HCT116 (cell line): ENCODE measurements around the gene RHPN2. TPM values are rescaled to one million over a fixed set of nuclear protein-coding genes. Genes with fewer than 3 reads are reported as not detected.
"Not testable (repeated sequence)": the region's sequence is repeated elsewhere in the genome, so short reads cannot be mapped to it uniquely, and the experiment has no call there.

Experiments used
- ATAC-seq: fragments of 200-7000 bp; cut with Tn5 transposase; 2 replicates; pipeline ENCODE4 v1.9.1; 2020; ENCODE audit warnings: mild to moderate bottlenecking, moderate library complexity
- BruUV-seq: library from RNA; stranded (reverse); fragments of 400-500 nt; replicated peaks from 2 replicates; lab custom pipeline; 2021; lab: Mats Ljungman, UMichigan
- CTCF ChIA-PET: fragments of 300-600 bp; sonication (Branson Sonifier 250); formaldehyde crosslinking; loops from one replicate; lab custom pipeline; 2021; ENCODE audit warnings: antibody characterized with exemption; lab: Charles Lee
- POLR2A ChIA-PET: fragments of 300-600, 350-600 bp; sonication (Branson Sonifier 250); formaldehyde crosslinking; loops from one replicate; lab custom pipeline; 2021; ENCODE audit warnings: antibody characterized with exemption; lab: Charles Lee
- RAD21 ChIA-PET, 2 experiments: fragments of 300-600 bp; sonication (Branson Sonifier 250); formaldehyde crosslinking; loops; one replicate each; lab custom pipeline; 2023; ENCODE audit warnings: low total read pairs in 2 of 2; ENCODE audit not compliant: uncharacterized antibody in 2 of 2, unreplicated experiment in 2 of 2, low non-redundant PET in 1 of 2; lab: Charles Lee
- DNase-seq: peaks from one replicate; pipeline ENCODE4 v3.0.0-alpha.2; 2010; ENCODE audit warnings: low read depth, low spot score
- H2AFZ ChIP-seq: fragments of 200-600 bp; shearing (Covaris generic), sonication (generic); 2 replicates; pipeline ENCODE4 v1.6.1; 2017; ENCODE audit warnings: low read depth, mixed run types, mixed read lengths, antibody characterized with exemption, low read length; ENCODE audit not compliant: poor library complexity, severe bottlenecking
- H3K27ac ChIP-seq: 2 replicates; pipeline ENCODE4 v1.5.1; 2012; ENCODE audit warnings: low read depth, low read length
- H3K27me3 ChIP-seq: fragments of 200-600 bp; sonication (generic); 2 replicates; pipeline ENCODE4 v1.6.1; 2016; ENCODE audit warnings: mixed run types, low read length, mixed read lengths; ENCODE audit not compliant: insufficient read depth
- H3K36me3 ChIP-seq, 2 experiments: fragments of 200-500 bp in 1 of 2; fragments of 200-600 bp in 1 of 2; sonication (Bioruptor generic) in 1 of 2; sonication (generic) in 1 of 2; 2 replicates each; pipeline versions ENCODE4 v1.5.1 to v1.6.1; 2014 to 2016; ENCODE audit warnings: low read length in 2 of 2, inconsistent platforms in 1 of 2, mixed read lengths in 1 of 2, mixed run types in 1 of 2; ENCODE audit not compliant: insufficient read depth in 2 of 2, control insufficient read depth in 1 of 2
- H3K4me1 ChIP-seq, 2 experiments: fragments of 200-600 bp in 1 of 2; sonication (generic) in 1 of 2; 2 replicates each; pipeline versions ENCODE4 v1.5.1 to v1.6.1; 2012 to 2017; ENCODE audit warnings: low read length in 2 of 2, inconsistent platforms in 1 of 2, mild to moderate bottlenecking in 1 of 2, mixed read lengths in 1 of 2, mixed run types in 1 of 2, moderate library complexity in 1 of 2; ENCODE audit not compliant: insufficient read depth in 2 of 2, control insufficient read depth in 1 of 2
- H3K4me2 ChIP-seq: fragments of 200-600 bp; sonication (generic); 2 replicates; pipeline ENCODE4 v1.6.1; 2017; ENCODE audit warnings: mixed run types, low read length, mixed read lengths
- H3K4me3 ChIP-seq, 2 experiments: fragments of 200-600 bp in 1 of 2; sonication (generic) in 1 of 2; replicated peaks in 1 of 2; 2 replicates each; pipeline ENCODE4 v1.5.1; 2011 to 2016; ENCODE audit warnings: low read length in 2 of 2, control low read depth in 1 of 2, low read depth in 1 of 2, mild to moderate bottlenecking in 1 of 2, mixed read lengths in 1 of 2, mixed run types in 1 of 2
- H3K79me2 ChIP-seq: fragments of 200-600 bp; sonication (generic); 2 replicates; pipeline ENCODE4 v1.6.1; 2017; ENCODE audit warnings: mild to moderate bottlenecking, mixed run types, low read length, moderate library complexity, mixed read lengths; ENCODE audit not compliant: insufficient read depth
- H3K9ac ChIP-seq: fragments of 200-600 bp; sonication (generic); 2 replicates; pipeline ENCODE4 v1.6.1; 2016; ENCODE audit warnings: low read length, mixed read lengths
- H3K9me2 ChIP-seq: fragments of 200-600 bp; sonication (generic), shearing (Covaris generic); 2 replicates; pipeline ENCODE4 v1.6.1; 2017; ENCODE audit warnings: mixed run types, mild to moderate bottlenecking, moderate library complexity; ENCODE audit not compliant: insufficient read depth
- H3K9me3 ChIP-seq, 2 experiments: fragments of 200-500 bp in 1 of 2; fragments of 200-600 bp in 1 of 2; sonication (Bioruptor generic) in 1 of 2; sonication (generic) in 1 of 2; 2 replicates each; pipeline ENCODE4 v1.6.1; 2014 to 2017; ENCODE audit warnings: low read length in 2 of 2, mixed read lengths in 2 of 2, inconsistent platforms in 1 of 2, low read depth in 1 of 2, mild to moderate bottlenecking in 1 of 2, mixed run types in 1 of 2, moderate library complexity in 1 of 2; ENCODE audit not compliant: control insufficient read depth in 1 of 2, insufficient read depth in 1 of 2
- H4K20me1 ChIP-seq: fragments of 200-600 bp; sonication (generic), shearing (Covaris generic); 2 replicates; pipeline ENCODE4 v1.6.1; 2017; ENCODE audit warnings: mixed run types, mild to moderate bottlenecking, moderate library complexity; ENCODE audit not compliant: insufficient read depth
- EZH2 ChIP-seq: fragments of 200-600 bp; sonication (generic); IDR thresholded peaks from 2 replicates; pipeline ENCODE4 v1.6.1; 2017; ENCODE audit warnings: antibody characterized with exemption, mixed run types
- FOSL1 ChIP-seq: IDR thresholded peaks from 2 replicates; pipeline ENCODE4 v1.6.1; 2012; ENCODE audit warnings: low read depth
- POLR2A ChIP-seq: IDR thresholded peaks from 2 replicates; pipeline ENCODE4 v1.7.0; 2011; ENCODE audit warnings: borderline replicate concordance; ENCODE audit not compliant: insufficient read depth, insufficient read length; ENCODE audit errors: extremely low read depth
- SIN3A ChIP-seq: IDR thresholded peaks from 2 replicates; pipeline ENCODE4 v1.6.1; 2012; ENCODE audit warnings: low read depth
- SP1 ChIP-seq: IDR thresholded peaks from 2 replicates; pipeline ENCODE4 v1.6.1; 2012; ENCODE audit warnings: low read depth
- SRF ChIP-seq: IDR thresholded peaks from 2 replicates; pipeline ENCODE4 v1.6.1; 2012; ENCODE audit warnings: low read depth
- ZFX ChIP-seq: fragments of 450-650 bp; IDR thresholded peaks from 2 replicates; pipeline ENCODE4 v1.6.1; 2017
- ZNF274 ChIP-seq: fragments of 200-500 bp; sonication (Bioruptor generic); IDR thresholded peaks from 2 replicates; pipeline ENCODE4 v1.6.1; 2014; ENCODE audit warnings: mild to moderate bottlenecking, low read depth, low read length, inconsistent platforms
- intact Hi-C: fragments of 100-400 bp; cut with micrococcal nuclease; formaldehyde crosslinking; loops from 2 replicates; pipeline ENCODE4 v1.10.0; 2022
- total RNA-seq: library from RNA; stranded (reverse); gene quantifications from one replicate; pipeline ENCODE4 v1.2.1, GENCODE V29; 2021; ENCODE audit not compliant: unreplicated experiment
- TF ChIP-seq, protein P1 (sequence below): IDR thresholded peaks from 2 replicates; pipeline ENCODE4 v1.6.1; 2012

RHPN2 gene
- total RNA-seq, 1 experiment from 2014 or later = 33.3 TPM

DNA sequence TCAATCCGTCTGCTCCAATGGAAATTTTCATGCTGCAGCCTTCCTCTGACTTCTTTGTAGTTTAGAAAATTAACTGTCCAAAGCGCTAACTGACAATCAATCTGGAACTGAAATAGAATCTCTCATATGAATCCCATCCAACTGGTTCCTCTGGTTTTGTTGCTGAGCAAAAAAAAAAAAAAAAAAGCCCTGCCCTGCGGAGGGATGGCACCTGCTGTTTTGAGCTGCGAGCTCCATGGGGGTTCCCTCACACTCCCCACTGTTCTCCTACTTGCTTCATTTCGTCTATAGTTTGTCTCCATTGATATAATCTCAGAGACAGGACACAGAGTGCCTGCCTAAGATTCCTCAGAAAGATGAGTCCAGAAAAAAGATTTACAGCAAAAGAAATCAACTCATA is 59.2 kb downstream of the RHPN2 start:
- BruUV-seq = no TSS peak
- H3K9me2 ChIP-seq = no peaks in the 10 kb centered on the region
- no peak overlapping the region for H3K4me3 ChIP-seq
- peaks cover 0 to 13% of the 10 kb centered on the region in 2 experiments; a peak in 3 of 4 replicates for H3K4me1 ChIP-seq
- POLR2A ChIA-PET = no interaction called here
- peaks cover 9 to 11% of the 10 kb centered on the region in 2 experiments; a peak in 3 of 4 replicates for H3K36me3 ChIP-seq
- ATAC-seq (no peak), DNase-seq (no peak)
- CTCF ChIA-PET = no interaction called here
- intact Hi-C loops = no loop called here
- no peaks in the 10 kb centered on the region for H3K9me3 ChIP-seq
- RAD21 ChIA-PET = no interaction called here
- H3K27me3 ChIP-seq = no peaks in the 10 kb centered on the region
- TF ChIP-seq EZH2 (no peak), SP1 (0 out of 2 replicates have a peak, but pooled peaks have one; percentile 11), ZFX (no peak), SRF (no peak), SIN3A (no peak), FOSL1 (no peak), ZNF274 (no peak), POLR2A (no peak)
- TF ChIP-seq, protein P1, sequence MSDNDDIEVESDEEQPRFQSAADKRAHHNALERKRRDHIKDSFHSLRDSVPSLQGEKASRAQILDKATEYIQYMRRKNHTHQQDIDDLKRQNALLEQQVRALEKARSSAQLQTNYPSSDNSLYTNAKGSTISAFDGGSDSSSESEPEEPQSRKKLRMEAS = no peak
- H2AFZ ChIP-seq = no peak overlapping the region
- H4K20me1 ChIP-seq = no peaks in the 10 kb centered on the region
- no peaks in the 10 kb centered on the region; the same call in 1 of the 2 replicates for H3K79me2 ChIP-seq
- no peak overlapping the region for H3K9ac ChIP-seq
- 0 out of 2 replicates have a peak overlapping the region, but pooled peaks have one; percentile 22 for H3K27ac ChIP-seq
- no peak overlapping the region for H3K4me2 ChIP-seq

DNA sequence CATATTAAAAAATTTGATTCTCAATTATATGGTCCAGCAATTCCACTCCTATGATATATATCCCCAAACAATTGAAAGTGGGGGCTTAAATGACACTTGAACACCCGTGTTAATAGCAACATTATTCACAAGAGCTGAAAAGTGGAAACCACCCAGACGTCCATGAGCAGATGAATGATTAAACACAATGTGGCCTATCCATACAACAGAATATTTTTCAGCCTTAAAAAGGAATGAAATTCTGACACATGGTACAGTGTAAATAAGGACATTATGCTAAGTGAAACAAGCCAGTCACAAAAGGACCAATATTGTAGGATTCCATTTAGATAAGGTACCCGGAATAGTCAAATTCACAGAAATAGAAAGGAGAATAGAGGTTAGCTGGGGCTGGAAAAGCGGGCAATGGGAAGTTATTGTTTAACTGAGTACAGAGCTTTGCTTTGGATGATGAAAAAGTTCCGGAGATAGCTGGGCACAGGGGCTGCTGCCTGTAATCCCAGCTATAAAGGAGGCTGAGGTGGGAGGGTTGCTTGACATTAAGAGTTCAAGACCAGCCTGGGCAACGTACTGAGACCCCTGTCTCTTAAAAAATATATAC is 61.2 kb downstream of the RHPN2 start:
- DNase-seq, H3K9me3 ChIP-seq, CTCF ChIA-PET, H3K9me2 ChIP-seq, BruUV-seq, H3K27ac ChIP-seq, POLR2A ChIA-PET, RAD21 ChIA-PET, intact Hi-C loops, H3K4me2 ChIP-seq, H3K27me3 ChIP-seq, H3K9ac ChIP-seq, H4K20me1 ChIP-seq, H2AFZ ChIP-seq, H3K79me2 ChIP-seq, H3K4me3 ChIP-seq, ATAC-seq: not testable (repeated sequence)
- Histone ChIP-seq H3K4me1 (peaks cover 0 to 13% of the 10 kb centered on the region in 2 experiments; a peak in 3 of 4 replicates), H3K36me3 (peaks cover 5 to 12% of the 10 kb centered on the region in 2 experiments; a peak in 3 of 4 replicates)

DNA sequence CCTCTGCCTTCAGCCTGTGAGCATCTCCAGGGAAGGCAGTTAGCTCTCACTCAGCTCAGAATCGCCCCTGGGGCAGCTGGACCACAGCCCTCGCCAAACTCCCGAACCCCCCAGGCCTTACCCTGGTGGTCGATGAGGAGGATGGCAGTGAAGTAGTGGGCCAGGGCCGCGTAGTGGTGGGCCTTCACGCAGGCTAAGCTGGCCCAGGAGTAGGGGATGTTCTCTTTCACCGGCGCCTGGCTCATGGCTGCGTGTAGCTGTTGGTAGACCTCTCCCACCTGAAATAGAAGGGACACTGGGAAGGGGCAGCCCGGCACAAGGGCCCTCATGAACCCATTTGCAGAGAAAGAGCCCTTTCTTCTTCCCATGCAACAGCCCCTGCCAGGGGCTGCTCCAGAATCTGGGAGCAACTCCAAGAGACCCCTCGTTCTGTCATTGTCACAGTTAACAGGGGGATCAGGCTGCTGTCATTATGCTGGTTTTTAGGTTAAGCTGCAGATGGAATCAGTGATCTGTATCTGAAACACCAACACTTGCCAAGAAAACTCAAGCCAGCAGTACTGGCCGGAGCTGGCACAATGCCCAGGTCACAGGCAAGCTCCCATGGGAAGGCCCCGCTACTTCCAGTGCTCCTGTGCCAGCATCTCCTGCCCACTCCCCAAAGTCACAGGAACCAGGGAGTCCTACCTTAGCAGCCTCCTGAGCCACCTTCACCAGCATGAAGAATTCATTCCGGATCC is 62.4 kb downstream of the RHPN2 start:
- H4K20me1 ChIP-seq, H3K79me2 ChIP-seq, RAD21 ChIA-PET, BruUV-seq, H3K9ac ChIP-seq, H3K9me3 ChIP-seq, H3K27me3 ChIP-seq, ATAC-seq, DNase-seq, H3K9me2 ChIP-seq, H2AFZ ChIP-seq, intact Hi-C loops, H3K27ac ChIP-seq, H3K4me2 ChIP-seq, CTCF ChIA-PET, H3K4me3 ChIP-seq, POLR2A ChIA-PET: not testable (repeated sequence)
- H3K36me3 ChIP-seq = peaks cover 5 to 15% of the 10 kb centered on the region in 2 experiments; a peak in 3 of 4 replicates
- H3K4me1 ChIP-seq = peaks cover 0 to 13% of the 10 kb centered on the region in 2 experiments; a peak in 3 of 4 replicates
